ENCODE results near the gene LRRC43.

The LRRC43 gene

GRCh38 chr12:122182887-122183587 is at the start of gene LRRC43:
TSS of gene LRRC43 (plus strand) at chr12:122183123. CDS start at chr12:122183145, 22 bp downstream.
- peak; percentile 70 for DNase-seq (ENCODE audit: insufficient read length, low spot score)
- no peak for TF ChIP-seq CTCF (IDR thresholded peaks at IDR 0.05; ENCODE audit: insufficient read depth, missing control alignments)
- no peak for FAIRE-seq

GRCh38 chr12:122133192-122133950 is 49.6 kb upstream of the LRRC43 start:
- DNase-seq (ENCODE audit: insufficient read length, low spot score), result no peak
- no peak for FAIRE-seq
- TF ChIP-seq CTCF (IDR thresholded peaks at IDR 0.05; ENCODE audit: insufficient read depth, missing control alignments), result no peak

GRCh38 chr12:122135437-122136031 is 47.4 kb upstream of the LRRC43 start:
- no peak for TF ChIP-seq CTCF (IDR thresholded peaks at IDR 0.05; ENCODE audit: insufficient read depth, missing control alignments)
- DNase-seq (ENCODE audit: insufficient read length, low spot score), result no peak
- no peak for FAIRE-seq

- DNase-seq (ENCODE audit: insufficient read length, low spot score), result no peak
- FAIRE-seq, result no peak
- no peak for TF ChIP-seq CTCF (IDR thresholded peaks at IDR 0.05; ENCODE audit: insufficient read depth, missing control alignments)
Observed at GRCh38 chr12:122137229-122137628, 45.7 kb upstream of the LRRC43 start.

GRCh38 chr12:122137681-122138080 is 45.2 kb upstream of the LRRC43 start:
- FAIRE-seq (no peak), DNase-seq (ENCODE audit: insufficient read length, low spot score) (no peak)
- no peak for TF ChIP-seq CTCF (IDR thresholded peaks at IDR 0.05; ENCODE audit: insufficient read depth, missing control alignments)

GRCh38 chr12:122138181-122138580 is 44.7 kb upstream of the LRRC43 start:
- DNase-seq (ENCODE audit: insufficient read length, low spot score), result no peak
- TF ChIP-seq CTCF (IDR thresholded peaks at IDR 0.05; ENCODE audit: insufficient read depth, missing control alignments), result no peak
- no peak for FAIRE-seq

All from D721Med (cell line).